ENCODE results near the gene GPR89B.
"Not testable (repeated sequence)": the region's sequence is repeated elsewhere in the genome, so short reads cannot be mapped to it uniquely, and the experiment has no call there.

Gene GPR89B

GRCh38 chr1:148032690-148033089 lies 104.5 kb downstream of the GPR89B start:
- not testable (repeated sequence) for FAIRE-seq

GRCh38 chr1:148033147-148033546 lies 104.9 kb downstream of the GPR89B start:
- not testable (repeated sequence) for FAIRE-seq

GRCh38 chr1:148037850-148038461 lies 109.7 kb downstream of the GPR89B start:
- not testable (repeated sequence) for FAIRE-seq

- not testable (repeated sequence) for FAIRE-seq
Measured at GRCh38 chr1:148038462-148039333, 110.5 kb downstream of the GPR89B start.
